Hematopoietic multipotent progenitor cell treated with erythropoietin and hydrocortisone succinate and interleukin-3 and kit ligand, for 8 days (in vitro differentiated cells): ENCODE results near the gene NUDT7.

ENCODE experiments used
- DNase-seq: peaks from one replicate; pipeline ENCODE4 v3.0.0-alpha.2; 2015

The NUDT7 gene

DNA sequence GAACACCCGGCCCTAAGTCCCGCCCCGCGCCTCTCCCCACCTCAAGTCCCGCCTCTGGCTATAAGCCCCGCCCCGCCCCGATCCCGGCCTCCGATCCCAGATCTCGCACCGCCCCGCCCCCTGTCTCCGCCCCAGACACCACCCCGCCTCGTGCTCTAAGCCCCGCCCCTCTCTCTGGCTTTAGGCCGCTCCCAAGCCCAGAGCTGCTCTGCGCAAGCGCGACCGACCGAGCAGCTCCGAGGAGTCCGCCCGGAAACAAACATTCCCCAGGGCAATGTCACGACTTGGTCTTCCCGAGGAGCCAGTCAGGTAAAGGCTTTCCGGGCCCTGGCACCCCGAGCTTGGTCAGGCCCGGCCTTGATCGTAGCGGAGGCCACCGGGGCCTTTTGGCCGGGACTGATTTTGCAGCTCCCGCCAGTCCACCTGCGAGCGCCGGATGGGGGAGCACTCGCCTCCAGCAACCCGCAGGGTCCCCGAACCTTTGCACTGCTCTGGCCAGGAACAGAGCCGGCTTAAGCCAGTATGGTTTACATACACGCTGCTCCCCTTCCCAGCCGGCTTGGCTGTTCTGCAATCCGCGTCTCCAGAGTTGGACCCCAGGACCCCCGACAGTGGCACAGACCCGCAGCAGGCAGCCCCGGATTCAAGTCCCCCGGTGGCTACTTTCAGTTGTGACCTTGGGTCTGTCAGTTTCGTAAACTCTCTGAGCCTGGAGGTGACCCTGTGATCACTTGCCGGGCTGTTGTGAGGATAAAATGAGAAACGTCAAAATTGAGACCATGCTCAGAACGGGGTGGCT is at the start of gene NUDT7:
Gene NUDT7, plus strand, starts transcription at position 206 of the 799 bp plus-strand sequence. Its CDS starts 69 bp downstream, at position 275.
- DNase-seq, result peak; percentile 92

DNA sequence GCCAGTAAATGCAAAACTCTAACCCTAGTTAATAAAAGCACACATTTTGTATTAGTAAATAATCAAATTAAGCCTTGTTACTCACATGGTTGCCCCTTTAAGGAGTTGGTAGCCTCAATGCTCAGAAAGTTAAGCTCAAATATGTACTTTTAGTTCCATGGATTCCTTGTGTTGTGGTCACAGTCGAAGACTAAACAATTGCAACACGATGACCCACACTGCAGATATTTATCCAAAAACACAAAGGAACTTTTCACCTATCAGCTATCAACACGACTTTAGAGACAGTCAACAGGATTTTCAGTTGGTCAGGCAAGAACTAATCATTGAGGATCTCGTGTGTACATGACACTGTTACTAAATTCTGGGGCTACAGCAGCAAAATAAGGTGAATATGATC is 47.4 kb upstream of the NUDT7 start:
- DNase-seq, result no peak

DNA sequence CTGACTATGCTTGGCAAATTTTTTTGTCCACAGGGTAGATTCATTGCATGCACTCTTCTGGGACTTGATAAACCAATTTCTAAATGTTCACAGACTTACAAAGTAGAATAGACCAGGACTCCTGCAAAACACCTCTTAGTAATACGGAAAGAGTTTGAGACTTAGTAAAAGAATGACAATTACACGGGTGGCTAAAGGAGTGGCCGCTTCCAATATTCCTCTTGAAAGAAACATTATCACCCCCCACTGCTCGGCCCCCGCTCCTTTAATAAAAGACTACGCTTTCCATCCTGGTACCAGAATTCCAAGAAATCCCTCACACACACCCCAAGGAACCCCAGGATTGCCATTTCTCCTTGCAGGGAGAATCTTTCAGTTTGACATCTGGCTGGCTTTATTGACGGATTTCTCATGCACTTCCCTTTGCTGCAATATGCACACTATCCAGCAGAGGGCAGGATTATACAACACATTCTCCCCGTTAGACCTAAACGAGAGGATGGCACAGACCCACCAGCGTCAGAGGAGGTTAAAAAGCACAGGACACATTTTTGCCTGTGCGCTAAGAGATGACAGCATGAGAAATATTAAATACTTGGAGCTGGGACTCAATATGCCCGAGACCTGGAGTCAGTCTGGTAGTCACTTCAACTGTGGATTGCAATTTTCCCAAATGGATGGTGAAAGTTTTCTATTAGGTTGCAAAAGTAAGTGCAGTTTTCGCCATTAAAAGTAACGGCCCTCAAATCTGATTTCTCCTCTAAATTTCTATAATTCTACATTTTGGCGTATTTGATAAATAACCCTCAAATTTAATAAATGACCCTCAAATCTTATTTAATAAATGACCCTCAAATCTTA is 46.6 kb upstream of the NUDT7 start:
- DNase-seq, result peak; percentile 77

GRCh38 chr16:77677129-77677528 is 45.2 kb upstream of the NUDT7 start:
- no peak for DNase-seq

GRCh38 chr16:77679391-77679790 is 42.9 kb upstream of the NUDT7 start:
- DNase-seq, result no peak

DNA sequence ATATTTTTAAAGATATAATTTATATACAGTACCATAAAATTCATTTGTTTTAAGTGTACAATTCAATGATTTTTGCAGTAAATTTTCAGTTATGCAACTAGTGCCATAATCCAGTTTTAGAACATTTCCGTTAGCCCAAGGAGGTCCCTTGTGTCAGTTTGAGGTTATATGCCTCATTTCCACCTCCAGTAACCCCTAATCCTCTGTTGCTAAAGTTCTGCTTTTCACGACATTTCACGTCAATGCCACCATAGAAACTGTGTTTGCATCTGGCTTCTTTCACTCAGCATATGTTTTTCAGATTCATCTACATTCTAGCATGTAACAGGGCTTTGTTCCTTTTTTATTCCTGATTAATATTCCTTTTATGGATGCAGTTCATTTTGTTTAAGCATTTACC is 42.4 kb upstream of the NUDT7 start:
- peak; percentile 46 for DNase-seq

DNA sequence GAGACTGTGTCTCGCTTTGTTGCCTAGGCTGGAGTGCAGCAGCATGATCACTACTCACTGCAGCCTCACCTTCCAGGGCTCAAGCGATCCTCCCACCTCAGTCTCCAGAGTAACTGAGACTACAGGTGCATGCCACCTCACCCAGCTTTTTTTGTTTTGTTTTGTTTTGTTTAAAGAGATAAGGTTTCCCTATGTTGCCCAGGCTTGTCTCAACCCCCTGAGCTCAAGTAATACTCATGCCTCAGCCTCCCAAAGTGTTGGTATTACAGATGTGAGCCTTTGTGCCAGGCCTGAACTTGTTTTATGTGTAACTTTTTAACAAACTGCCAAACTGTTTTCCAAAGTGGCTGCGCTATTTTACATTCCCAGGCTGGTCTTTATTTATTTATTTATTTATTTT is 41.8 kb upstream of the NUDT7 start:
- no peak for DNase-seq

- no peak for DNase-seq
Measured at GRCh38 chr16:77682586-77682985, 39.7 kb upstream of the NUDT7 start.

DNA sequence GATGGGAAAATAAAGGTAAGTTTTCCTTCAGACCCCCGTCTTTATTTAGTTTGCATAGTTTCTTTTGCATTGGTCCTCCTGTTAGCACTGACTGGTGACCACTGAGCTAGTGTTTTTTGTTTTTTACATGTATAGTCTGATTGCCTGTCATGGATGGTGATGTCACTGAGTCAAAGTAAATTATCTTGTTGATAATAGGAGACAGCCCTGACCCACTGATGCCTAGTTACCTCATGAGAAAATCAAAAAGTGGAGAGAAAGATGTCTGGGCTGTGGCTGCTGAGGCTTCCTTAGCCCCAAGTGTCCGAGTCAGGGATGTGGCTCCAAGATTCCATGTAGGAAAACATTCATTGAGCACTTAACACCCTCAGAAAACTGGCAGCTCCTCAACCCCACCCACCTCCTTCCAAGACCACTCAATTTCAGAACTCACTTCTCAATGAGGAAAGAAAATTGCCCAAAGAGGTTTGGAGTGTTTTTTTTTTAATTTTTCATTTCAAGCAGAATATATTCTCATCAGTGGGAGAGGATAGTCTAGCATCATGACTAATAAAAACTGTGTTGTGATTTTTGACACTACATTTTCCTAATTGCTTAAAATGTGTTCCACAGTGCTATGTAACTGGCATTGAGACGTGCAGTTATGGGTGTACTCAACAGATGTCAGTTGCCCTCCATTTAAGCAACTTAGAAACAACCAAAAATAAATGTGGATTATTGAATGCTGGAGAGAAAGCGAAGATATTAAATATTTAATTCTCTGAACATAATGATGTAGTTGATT is 38.7 kb upstream of the NUDT7 start:
- DNase-seq, result no peak

DNA sequence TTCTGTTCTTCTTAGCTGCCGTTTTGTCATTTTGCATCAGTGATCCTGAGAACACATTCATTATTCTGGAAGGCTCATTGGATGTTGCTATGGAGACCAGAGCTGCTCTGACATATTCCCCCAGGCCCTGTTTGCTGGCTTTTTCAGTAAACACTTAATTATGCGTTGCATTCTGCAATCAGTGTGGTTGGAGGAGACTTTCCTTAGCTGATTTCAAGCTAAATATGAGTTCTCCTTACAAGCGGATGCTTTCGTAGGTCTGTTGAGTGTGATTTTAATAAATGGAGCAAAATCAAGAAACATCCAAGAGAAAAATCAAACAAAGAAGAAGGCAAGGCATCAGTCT is 38.2 kb upstream of the NUDT7 start:
- no peak for DNase-seq

- DNase-seq, result no peak
Measured at GRCh38 chr16:77686385-77686784, 35.9 kb upstream of the NUDT7 start.

- DNase-seq, result no peak
Measured at GRCh38 chr16:77689971-77690370, 32.3 kb upstream of the NUDT7 start.

GRCh38 chr16:77690416-77690815 is 31.9 kb upstream of the NUDT7 start:
- no peak for DNase-seq

GRCh38 chr16:77692612-77693011 is 29.7 kb upstream of the NUDT7 start:
- no peak for DNase-seq

DNA sequence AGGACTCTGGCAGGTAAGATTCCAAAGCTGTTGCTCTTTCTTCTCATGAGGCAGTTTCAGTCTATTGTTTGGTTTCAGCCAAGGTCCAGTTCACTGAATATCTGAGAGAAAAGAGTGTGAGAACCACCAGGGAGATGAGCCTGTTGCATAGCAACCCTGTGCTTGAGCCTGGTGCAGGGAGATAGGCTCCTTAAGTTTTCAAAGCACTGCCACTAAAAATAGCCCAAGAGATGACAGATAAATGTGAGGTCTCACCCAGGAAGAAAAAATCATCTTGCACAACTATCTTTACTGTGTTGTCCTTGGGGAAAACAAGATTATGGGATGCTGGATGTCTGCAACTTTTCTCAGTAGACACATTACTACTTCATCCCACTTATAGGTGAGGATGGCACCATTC is 26.2 kb upstream of the NUDT7 start:
- DNase-seq, result no peak

DNA sequence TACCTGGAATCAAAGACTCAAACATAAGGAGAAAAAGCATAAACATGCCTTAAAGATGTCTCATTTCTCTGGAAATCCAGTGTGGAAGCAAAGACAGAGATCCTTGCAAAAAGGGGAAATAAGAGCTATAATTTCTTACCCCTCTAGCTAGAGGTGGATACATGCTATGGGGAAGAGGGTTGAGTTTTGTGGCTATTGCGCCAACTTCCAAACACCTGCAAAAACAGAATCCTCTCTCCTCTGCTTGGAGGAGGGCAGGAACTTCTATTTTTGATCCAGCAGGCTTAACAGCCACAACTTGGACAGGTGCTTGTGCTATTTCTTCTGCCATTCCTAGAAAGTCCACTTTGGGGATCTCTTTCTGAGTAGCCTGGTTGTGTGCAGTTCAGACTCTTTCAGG is 21.5 kb upstream of the NUDT7 start:
- no peak for DNase-seq

- DNase-seq, result no peak
Measured at GRCh38 chr16:77705351-77705750, 17.0 kb upstream of the NUDT7 start.

GRCh38 chr16:77711179-77711578 is 11.1 kb upstream of the NUDT7 start:
- DNase-seq, result no peak

DNA sequence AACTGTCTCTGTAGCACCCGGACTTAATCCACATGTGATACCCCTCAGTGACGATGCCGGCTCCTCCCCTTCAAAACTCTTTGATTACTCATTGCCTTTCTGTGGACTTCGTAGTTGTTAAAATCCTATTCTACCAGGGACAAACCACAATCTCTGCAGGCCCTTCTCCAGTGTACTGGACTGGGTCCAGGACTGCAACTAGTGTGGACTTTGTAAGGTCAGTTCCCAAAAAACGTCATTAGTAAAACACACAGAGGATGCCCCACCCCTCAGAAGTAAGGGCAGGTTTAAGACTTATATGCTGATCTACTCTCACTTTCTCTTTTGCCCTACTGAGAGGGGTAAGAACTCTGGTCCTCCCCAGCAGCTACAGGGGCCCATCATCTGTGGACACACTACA is 10.5 kb upstream of the NUDT7 start:
- DNase-seq, result no peak

- no peak for DNase-seq
Measured at GRCh38 chr16:77715145-77715544, 7.2 kb upstream of the NUDT7 start.

GRCh38 chr16:77721752-77722308 is 484 bp upstream of the NUDT7 start:
- DNase-seq, result no peak

- peak; percentile 31 for DNase-seq
Measured at GRCh38 chr16:77723108-77723514, 797 bp downstream of the NUDT7 start.

DNA sequence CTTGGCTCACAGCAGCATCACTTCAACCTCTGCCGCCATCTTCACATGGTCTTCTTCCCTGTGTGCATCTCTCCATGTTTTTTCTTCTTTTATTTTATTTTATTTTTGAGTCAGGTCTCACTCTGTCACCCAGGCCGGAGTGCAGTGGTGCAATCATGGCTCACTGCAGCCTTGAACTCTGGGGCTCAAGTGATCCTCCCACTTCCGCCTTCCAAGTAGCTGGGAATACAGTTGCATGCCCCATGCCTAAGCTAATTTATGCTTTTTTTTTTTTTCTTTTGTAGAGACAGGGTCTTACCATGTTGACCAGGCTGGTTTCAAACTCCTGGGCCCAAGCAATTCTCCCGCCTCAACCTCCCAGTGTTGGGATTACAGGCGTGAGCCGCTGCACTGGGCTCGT is 1.9 kb downstream of the NUDT7 start:
- DNase-seq, result no peak
